ENCODE data around the gene AATK. TPM values are rescaled to one million over a fixed set of nuclear protein-coding genes. Genes with fewer than 3 reads are reported as not detected.

The AATK gene
- total and polyA plus RNA-seq, 2 of the 4 experiments (the other 2 are of a cell fraction), result under 0.01 to 0.21 TPM

DNA sequence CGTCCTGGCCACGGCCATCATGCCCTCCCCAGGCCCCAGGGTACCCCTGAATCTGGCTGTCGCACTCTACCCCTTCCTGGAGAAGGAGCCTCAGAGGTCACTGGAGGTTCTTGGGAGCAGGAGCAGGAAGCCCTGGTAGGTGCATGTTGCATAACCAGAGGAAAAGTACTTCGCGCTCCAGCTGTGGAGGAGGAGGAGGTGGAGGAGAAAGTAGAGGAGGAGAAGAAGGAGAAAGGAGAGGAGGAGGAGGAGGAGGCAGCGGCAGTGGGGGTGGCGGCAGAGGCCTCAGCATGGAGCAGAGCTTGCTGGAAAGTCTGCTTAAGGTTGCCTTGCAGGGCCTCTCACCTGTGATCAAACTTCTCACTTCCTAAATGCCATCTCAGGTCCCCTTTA is 69.3 kb downstream of the AATK start:
- Histone ChIP-seq H3K27ac (ENCODE audit: insufficient read depth, low read length) (no peak overlapping the region; the same call in 1 of the 2 replicates), H2BK5ac (ENCODE audit: low read depth, low read length, poor library complexity, severe bottlenecking) (no peak overlapping the region), H3K36me3 (ENCODE audit: control insufficient read depth, insufficient read depth, low read length) (peaks cover 2% of the 10 kb centered on the region; the same call in 1 of the 2 replicates), H3K27me3 (ENCODE audit: control insufficient read depth, insufficient read depth, low read length) (no peaks in the 10 kb centered on the region), H4K5ac (ENCODE audit: low read depth, low read length) (peak overlapping the region; percentile 50; the same call in 1 of the 2 replicates), H3K23ac (ENCODE audit: low read depth, low read length) (no peak overlapping the region), H2AK5ac (ENCODE audit: low read depth, low read length) (peak overlapping the region; percentile 97), H3K9me3 (ENCODE audit: control insufficient read depth, insufficient read depth, low read length) (no peaks in the 10 kb centered on the region), H4K8ac (ENCODE audit: low read depth in 2 of 2, low read length in 2 of 2) (peak overlapping the region; percentile 89 to 94; a peak in 3 of 4 replicates), H3K9ac (ENCODE audit: low read depth, low read length) (no peak overlapping the region), H3K9me1 (ENCODE audit: insufficient read depth, low read length) (peaks cover 12% of the 10 kb centered on the region; the same call in 1 of the 2 replicates), H3K79me1 (ENCODE audit: low read depth in 1 of 2, low read length in 2 of 2) (peaks cover 0 to 20% of the 10 kb centered on the region in 2 experiments; a peak in 1 of 4 replicates), H3K4me1 (ENCODE audit: control insufficient read depth, insufficient read depth, low read length) (peaks cover 37% of the 10 kb centered on the region), H3K4me3 (ENCODE audit: insufficient read depth, low read depth, low read length) (no peak overlapping the region), H2BK20ac (ENCODE audit: low read depth, low read length) (peak overlapping the region; percentile 85), H4K91ac (ENCODE audit: insufficient read depth, low read depth, low read length) (peak overlapping the region; percentile 85), H3K18ac (ENCODE audit: low read depth, low read length) (peak overlapping the region; percentile 44; the same call in 1 of the 2 replicates), H2BK15ac (ENCODE audit: low read depth, low read length) (peak overlapping the region; percentile 88; the same call in 2 of the 3 replicates), H3K14ac (replicated peaks; ENCODE audit: low read depth, low read length) (peak overlapping the region; percentile 89), H2AFZ (replicated peaks; ENCODE audit: low read length, poor library complexity) (peak overlapping the region; percentile 91), H2AK9ac (replicated peaks; ENCODE audit: low read depth, low read length, poor library complexity) (peak overlapping the region; percentile 99), H2BK120ac (ENCODE audit: low read depth, low read length) (peak overlapping the region; percentile 92), H3K56ac (ENCODE audit: extremely low read depth, insufficient read depth, low read length) (no peak overlapping the region), H3K4ac (ENCODE audit: low read depth, low read length) (peak overlapping the region; percentile 96), H4K20me1 (ENCODE audit: insufficient read depth, low read length) (peaks cover 9% of the 10 kb centered on the region), H3K4me2 (ENCODE audit: low read depth, low read length) (peak overlapping the region; percentile 75; the same call in 1 of the 2 replicates)
- ChIA-PET POLR2A (ENCODE audit: unreplicated experiment) (no interaction called here), CTCF (interaction anchor here (0.6 to 2.1 kb wide), 4 partner anchors 17 to 78 kb away, joined by 3 to 15 read pairs (median 5); no protein-coding TSS in a partner anchor)
- in situ Hi-C loops (cut with MboI; ENCODE audit: low sequenced_read_pairs), result loop anchor here (5.0 kb wide), 1 partner anchor 64 kb away; no protein-coding TSS in a partner anchor
- WGBS, 2 experiments (ENCODE audit: extremely low coverage in 2 of 2, insufficient read length in 1 of 2), result no CpG with 5 or more reads among the region's 7 CpGs
- DNase-seq (no peak), ATAC-seq (ENCODE audit: low read depth) (no peak)
- dilution Hi-C loops (cut with HindIII; ENCODE audit: low sequenced_read_pairs, unreplicated experiment), result no loop called here
- intact Hi-C loops (cut with micrococcal nuclease), result no loop called here
- TF ChIP-seq, protein P1, sequence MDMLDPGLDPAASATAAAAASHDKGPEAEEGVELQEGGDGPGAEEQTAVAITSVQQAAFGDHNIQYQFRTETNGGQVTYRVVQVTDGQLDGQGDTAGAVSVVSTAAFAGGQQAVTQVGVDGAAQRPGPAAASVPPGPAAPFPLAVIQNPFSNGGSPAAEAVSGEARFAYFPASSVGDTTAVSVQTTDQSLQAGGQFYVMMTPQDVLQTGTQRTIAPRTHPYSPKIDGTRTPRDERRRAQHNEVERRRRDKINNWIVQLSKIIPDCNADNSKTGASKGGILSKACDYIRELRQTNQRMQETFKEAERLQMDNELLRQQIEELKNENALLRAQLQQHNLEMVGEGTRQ (IDR thresholded peaks at IDR 0.05; ENCODE audit: low read depth, low read length), result no peak
- TF ChIP-seq MXI1 (IDR thresholded peaks at IDR 0.05; ENCODE audit: borderline replicate concordance, low read depth, low read length) (no peak), BHLHE40 (IDR thresholded peaks at IDR 0.05; ENCODE audit: low read depth, low read length) (no peak), MAZ (IDR thresholded peaks at IDR 0.05; ENCODE audit: borderline replicate concordance, low read depth, low read length) (no peak), MAFK (IDR thresholded peaks at IDR 0.05; ENCODE audit: low read depth, low read length) (no peak), RCOR1 (IDR thresholded peaks at IDR 0.05; ENCODE audit: insufficient replicate concordance, low read length) (no peak), NFE2L2 (IDR thresholded peaks at IDR 0.05; ENCODE audit: low read depth, low read length) (no peak), FOS (IDR thresholded peaks at IDR 0.05; ENCODE audit: low read depth, low read length) (no peak)
- TF ChIP-seq, protein P2, sequence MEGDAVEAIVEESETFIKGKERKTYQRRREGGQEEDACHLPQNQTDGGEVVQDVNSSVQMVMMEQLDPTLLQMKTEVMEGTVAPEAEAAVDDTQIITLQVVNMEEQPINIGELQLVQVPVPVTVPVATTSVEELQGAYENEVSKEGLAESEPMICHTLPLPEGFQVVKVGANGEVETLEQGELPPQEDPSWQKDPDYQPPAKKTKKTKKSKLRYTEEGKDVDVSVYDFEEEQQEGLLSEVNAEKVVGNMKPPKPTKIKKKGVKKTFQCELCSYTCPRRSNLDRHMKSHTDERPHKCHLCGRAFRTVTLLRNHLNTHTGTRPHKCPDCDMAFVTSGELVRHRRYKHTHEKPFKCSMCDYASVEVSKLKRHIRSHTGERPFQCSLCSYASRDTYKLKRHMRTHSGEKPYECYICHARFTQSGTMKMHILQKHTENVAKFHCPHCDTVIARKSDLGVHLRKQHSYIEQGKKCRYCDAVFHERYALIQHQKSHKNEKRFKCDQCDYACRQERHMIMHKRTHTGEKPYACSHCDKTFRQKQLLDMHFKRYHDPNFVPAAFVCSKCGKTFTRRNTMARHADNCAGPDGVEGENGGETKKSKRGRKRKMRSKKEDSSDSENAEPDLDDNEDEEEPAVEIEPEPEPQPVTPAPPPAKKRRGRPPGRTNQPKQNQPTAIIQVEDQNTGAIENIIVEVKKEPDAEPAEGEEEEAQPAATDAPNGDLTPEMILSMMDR (conservative IDR thresholded peaks at IDR 0.05; ENCODE audit: low read depth, low read length), result no peak
- TF ChIP-seq, protein P3, sequence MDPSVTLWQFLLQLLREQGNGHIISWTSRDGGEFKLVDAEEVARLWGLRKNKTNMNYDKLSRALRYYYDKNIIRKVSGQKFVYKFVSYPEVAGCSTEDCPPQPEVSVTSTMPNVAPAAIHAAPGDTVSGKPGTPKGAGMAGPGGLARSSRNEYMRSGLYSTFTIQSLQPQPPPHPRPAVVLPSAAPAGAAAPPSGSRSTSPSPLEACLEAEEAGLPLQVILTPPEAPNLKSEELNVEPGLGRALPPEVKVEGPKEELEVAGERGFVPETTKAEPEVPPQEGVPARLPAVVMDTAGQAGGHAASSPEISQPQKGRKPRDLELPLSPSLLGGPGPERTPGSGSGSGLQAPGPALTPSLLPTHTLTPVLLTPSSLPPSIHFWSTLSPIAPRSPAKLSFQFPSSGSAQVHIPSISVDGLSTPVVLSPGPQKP (IDR thresholded peaks at IDR 0.05; ENCODE audit: borderline replicate concordance, low read depth, low read length), result no peak
- no TSS peak for BruUV-seq (replicated peaks)

All from IMR-90 (cell line).